Measurements from ENCODE around the gene MSL3. TPM values are rescaled to one million over a fixed set of nuclear protein-coding genes. Genes with fewer than 3 reads are reported as not detected.
A peak's percentile ranks its signal among the peaks of the same experiment; 100 is the strongest.

Gene MSL3
- total RNA-seq = 100 to 1,000 TPM in 4 of 5 experiments, 10 to 100 TPM in 1; 66.3 to 164 (median 141) TPM
- polyA plus RNA-seq = 100 to 1,000 TPM in 1 of 2 donors, 10 to 100 TPM in 1; 76.2 to 118 TPM
- total RNA-seq = 208 reads per million, percentile 93 among the genes with 10 or more reads in this experiment

- H3K27me3 Mint-ChIP-seq = peaks cover 0 to 29% (median 0%) of the 10 kb centered on the region in 5 donors
- ATAC-seq (peak; percentile 75), DNase-seq (peak in 3 of 9 donors; percentile 54 to 76 (median 71))
- H3K27ac Mint-ChIP-seq = peak within 1 kb of the TSS; percentile 95 to 100 (median 99)
- Histone ChIP-seq H3K4me3 (ENCODE audit: low read length) (peak within 1 kb of the TSS; percentile 95), H3K9me3 (ENCODE audit: control insufficient read depth in 2 of 3, low read length in 3 of 3) (no peaks in the 10 kb centered on the region), H3K4me1 (ENCODE audit: control insufficient read depth in 2 of 2, insufficient read depth in 2 of 2, low read length in 2 of 2) (peaks cover 0 to 6% of the 10 kb centered on the region in 2 donors), H3K27ac (ENCODE audit: low read depth, low read length) (peak within 1 kb of the TSS; percentile 93), H3K27me3 (ENCODE audit: control insufficient read depth in 2 of 2, insufficient read depth in 2 of 2, low read length in 2 of 2) (no peaks in the 10 kb centered on the region), H3K36me3 (ENCODE audit: control insufficient read depth in 2 of 3, insufficient read depth in 3 of 3, low read length in 3 of 3) (peaks cover 0 to 8% (median 7%) of the 10 kb centered on the region in 3 experiments)
- H3K9me3 Mint-ChIP-seq = peaks cover 0 to 2% (median 0%) of the 10 kb centered on the region in 11 donors
- ChIA-PET CTCF (interaction anchor here (0.8 to 2.7 kb wide), 4 partner anchors 11 to 150 kb away, joined by 3 to 22 read pairs (median 4); no protein-coding TSS in a partner anchor), POLR2A (interaction anchor here (3.3 kb wide), 1 partner anchor 11 kb away, joined by 40 read pairs; no protein-coding TSS in a partner anchor)
- peaks cover 0 to 22% (median 17%) of the 10 kb centered on the region in 5 donors for H3K36me3 Mint-ChIP-seq
- peaks cover 0 to 41% (median 24%) of the 10 kb centered on the region in 7 donors for H3K4me1 Mint-ChIP-seq
- intact Hi-C loops (cut with micrococcal nuclease) = loop anchor here (1.0 to 10.0 kb wide), 8 partner anchors 8 to 1895 kb away; partner anchors contain the start of genes HCCS (in 1 of the 2), PRPS2 (in 1 of the 2) and TCEANC (in 1 of the 2)
- H3K4me3 Mint-ChIP-seq = peak within 1 kb of the TSS; percentile 88 to 100 (median 97)
Observed at GRCh38 chrX:11757719-11758399, at the start of gene MSL3. Gene MSL3 (plus strand): TSS chrX:11758237. CDS start chrX:11758264, 27 bp downstream.

GRCh38 chrX:11722304-11722703 lies 35.7 kb upstream of the MSL3 start:
- no peaks in the 10 kb centered on the region for H3K36me3 Mint-ChIP-seq
- no peaks in the 10 kb centered on the region for H3K9me3 ChIP-seq (ENCODE audit: control insufficient read depth in 2 of 3, low read length in 3 of 3)
- no peak overlapping the region for H3K4me3 ChIP-seq (ENCODE audit: low read length)
- H3K9me3 Mint-ChIP-seq = no peaks in the 10 kb centered on the region
- no peaks in the 10 kb centered on the region for H3K27me3 Mint-ChIP-seq
- no peaks in the 10 kb centered on the region for H3K4me1 ChIP-seq (ENCODE audit: control insufficient read depth in 2 of 2, insufficient read depth in 2 of 2, low read length in 2 of 2)
- H3K27ac ChIP-seq (ENCODE audit: low read depth, low read length) = no peak overlapping the region
- no peak overlapping the region for H3K27ac Mint-ChIP-seq
- H3K36me3 ChIP-seq (ENCODE audit: control insufficient read depth in 2 of 3, insufficient read depth in 3 of 3, low read length in 3 of 3) = no peaks in the 10 kb centered on the region
- no peak for ATAC-seq
- H3K4me1 Mint-ChIP-seq = peaks cover 0 to 5% (median 0%) of the 10 kb centered on the region in 7 donors
- ChIA-PET POLR2A (no interaction called here), CTCF (no interaction called here)
- intact Hi-C loops (cut with micrococcal nuclease) = loop anchor here in 1 of 2 donors (5.0 kb wide), 1 partner anchor 1535 kb away; no protein-coding TSS in a partner anchor
- H3K27me3 ChIP-seq (ENCODE audit: control insufficient read depth in 2 of 2, insufficient read depth in 2 of 2, low read length in 2 of 2) = no peaks in the 10 kb centered on the region
- no peak for DNase-seq
- no peak overlapping the region for H3K4me3 Mint-ChIP-seq

- intact Hi-C loops (cut with micrococcal nuclease) = loop anchor here (1.0 to 5.0 kb wide), 3 partner anchors 46 to 1537 kb away; no protein-coding TSS in a partner anchor
- POLR2A ChIA-PET = no interaction called here
- peak; percentile 51 for ATAC-seq
Observed at GRCh38 chrX:11724122-11725017, 33.7 kb upstream of the MSL3 start.

GRCh38 chrX:11725631-11726442 lies 32.2 kb upstream of the MSL3 start:
- Histone ChIP-seq H3K27ac (ENCODE audit: low read depth, low read length) (no peak overlapping the region), H3K36me3 (ENCODE audit: control insufficient read depth in 2 of 3, insufficient read depth in 3 of 3, low read length in 3 of 3) (no peaks in the 10 kb centered on the region), H3K4me3 (ENCODE audit: low read length) (no peak overlapping the region), H3K4me1 (ENCODE audit: control insufficient read depth in 2 of 2, insufficient read depth in 2 of 2, low read length in 2 of 2) (no peaks in the 10 kb centered on the region), H3K9me3 (ENCODE audit: control insufficient read depth in 2 of 3, low read length in 3 of 3) (no peaks in the 10 kb centered on the region), H3K27me3 (ENCODE audit: control insufficient read depth in 2 of 2, insufficient read depth in 2 of 2, low read length in 2 of 2) (no peaks in the 10 kb centered on the region)
- DNase-seq = no peak
- Mint-ChIP-seq H3K9me3 (no peaks in the 10 kb centered on the region), H3K36me3 (no peaks in the 10 kb centered on the region), H3K4me3 (no peak overlapping the region), H3K27ac (no peak overlapping the region), H3K4me1 (peaks cover 0 to 5% (median 0%) of the 10 kb centered on the region in 7 donors), H3K27me3 (peaks cover 0 to 6% (median 4%) of the 10 kb centered on the region in 5 donors)
- ATAC-seq = no peak
- CTCF ChIA-PET = no interaction called here
- intact Hi-C loops (cut with micrococcal nuclease) = no loop called here
- POLR2A ChIA-PET = no interaction called here

More at GRCh38 chrX:11724122-11725017, 33.7 kb upstream of the MSL3 start:
- H3K4me3 ChIP-seq (ENCODE audit: low read length) = no peak overlapping the region
- no peaks in the 10 kb centered on the region for H3K36me3 ChIP-seq (ENCODE audit: control insufficient read depth in 2 of 3, insufficient read depth in 3 of 3, low read length in 3 of 3)
- peak overlapping the region in 1 of 10 donors; percentile 27 for H3K4me3 Mint-ChIP-seq
- no peaks in the 10 kb centered on the region for H3K27me3 ChIP-seq (ENCODE audit: control insufficient read depth in 2 of 2, insufficient read depth in 2 of 2, low read length in 2 of 2)
- H3K27ac ChIP-seq (ENCODE audit: low read depth, low read length) = no peak overlapping the region
- CTCF ChIA-PET = interaction anchor here (0.8 kb wide), 1 partner anchor 18 kb away, joined by 3 read pairs; no protein-coding TSS in a partner anchor
- H3K9me3 Mint-ChIP-seq = no peaks in the 10 kb centered on the region
- peak overlapping the region in 1 of 9 donors; percentile 24 for H3K27ac Mint-ChIP-seq
- H3K4me1 Mint-ChIP-seq = peaks cover 0 to 5% (median 0%) of the 10 kb centered on the region in 7 donors
- no peaks in the 10 kb centered on the region for H3K4me1 ChIP-seq (ENCODE audit: control insufficient read depth in 2 of 2, insufficient read depth in 2 of 2, low read length in 2 of 2)
- H3K36me3 Mint-ChIP-seq = no peaks in the 10 kb centered on the region
- no peaks in the 10 kb centered on the region for H3K9me3 ChIP-seq (ENCODE audit: control insufficient read depth in 2 of 3, low read length in 3 of 3)
- peak in 6 of 9 donors; percentile 2 to 41 (median 34) for DNase-seq
- H3K27me3 Mint-ChIP-seq = no peaks in the 10 kb centered on the region

GRCh38 chrX:11728556-11728955 lies 29.5 kb upstream of the MSL3 start:
- ATAC-seq (no peak), DNase-seq (no peak)
- intact Hi-C loops (cut with micrococcal nuclease) = no loop called here
- H3K27ac ChIP-seq (ENCODE audit: low read depth, low read length) = no peak overlapping the region
- Mint-ChIP-seq H3K9me3 (no peaks in the 10 kb centered on the region), H3K36me3 (no peaks in the 10 kb centered on the region), H3K27me3 (peaks cover 0 to 15% (median 6%) of the 10 kb centered on the region in 5 donors), H3K27ac (no peak overlapping the region), H3K4me3 (no peak overlapping the region), H3K4me1 (peaks cover 0 to 5% (median 0%) of the 10 kb centered on the region in 7 donors)
- H3K4me1 ChIP-seq (ENCODE audit: control insufficient read depth in 2 of 2, insufficient read depth in 2 of 2, low read length in 2 of 2) = no peaks in the 10 kb centered on the region
- CTCF ChIA-PET = no interaction called here
- no peaks in the 10 kb centered on the region for H3K27me3 ChIP-seq (ENCODE audit: control insufficient read depth in 2 of 2, insufficient read depth in 2 of 2, low read length in 2 of 2)
- POLR2A ChIA-PET = interaction anchor here (1.0 kb wide), 1 partner anchor 19 kb away, joined by 3 read pairs; no protein-coding TSS in a partner anchor
- H3K4me3 ChIP-seq (ENCODE audit: low read length) = no peak overlapping the region
- no peaks in the 10 kb centered on the region for H3K36me3 ChIP-seq (ENCODE audit: control insufficient read depth in 2 of 3, insufficient read depth in 3 of 3, low read length in 3 of 3)
- no peaks in the 10 kb centered on the region for H3K9me3 ChIP-seq (ENCODE audit: control insufficient read depth in 2 of 3, low read length in 3 of 3)
